OCI-LY7 (cell line): ENCODE measurements around the gene GPR42. TPM values are rescaled to one million over a fixed set of nuclear protein-coding genes. Genes with fewer than 3 reads are reported as not detected.

Source experiments
- BruUV-seq: library from RNA; stranded (reverse); fragments of 400-500 nt; replicated peaks from 2 replicates; lab custom pipeline; 2021; lab: Mats Ljungman, UMichigan
- CTCF ChIA-PET: fragments of 300-600 bp; sonication (Branson Sonifier 250); formaldehyde crosslinking; loops from one replicate; lab custom pipeline; 2022; ENCODE audit warnings: antibody characterized with exemption; ENCODE audit not compliant: unreplicated experiment; lab: Charles Lee
- POLR2A ChIA-PET: fragments of 300-600 bp; sonication (Branson Sonifier 250); formaldehyde crosslinking; loops from one replicate; lab custom pipeline; 2022; ENCODE audit warnings: antibody characterized with exemption; lab: Charles Lee
- DNase-seq: peaks from one replicate; pipeline ENCODE4 v3.0.0-alpha.2; 2015; ENCODE audit warnings: low spot score
- H2AFZ ChIP-seq: fragments of 200-600 bp; sonication (generic), shearing (Covaris generic); 2 replicates; pipeline ENCODE4 v1.6.1; 2014; ENCODE audit warnings: mild to moderate bottlenecking, antibody characterized with exemption, low read length, moderate library complexity
- H3K27ac ChIP-seq: fragments of 200-600 bp; sonication (generic); 2 replicates; pipeline ENCODE4 v1.5.1; 2014; ENCODE audit warnings: mixed run types, low read depth, mild to moderate bottlenecking, moderate library complexity, low read length, inconsistent platforms; ENCODE audit not compliant: poor library complexity, severe bottlenecking
- H3K36me3 ChIP-seq: fragments of 200-600 bp; sonication (generic); 2 replicates; pipeline ENCODE4 v1.6.1; 2014; ENCODE audit warnings: mild to moderate bottlenecking, antibody characterized with exemption, low read length, moderate library complexity, mixed read lengths; ENCODE audit not compliant: insufficient read depth
- H3K4me1 ChIP-seq: fragments of 200-600 bp; sonication (generic); 2 replicates; pipeline ENCODE4 v1.5.1; 2014; ENCODE audit warnings: mild to moderate bottlenecking, low read length; ENCODE audit not compliant: insufficient read depth, poor library complexity, severe bottlenecking
- H3K4me2 ChIP-seq: fragments of 200-600 bp; sonication (generic); 2 replicates; pipeline ENCODE4 v1.6.1; 2014; ENCODE audit warnings: mild to moderate bottlenecking, low read length
- H3K4me3 ChIP-seq: fragments of 200-600 bp; sonication (generic); 2 replicates; pipeline ENCODE4 v1.5.1; 2014; ENCODE audit warnings: mild to moderate bottlenecking, low read depth, low read length; ENCODE audit not compliant: poor library complexity, severe bottlenecking
- H3K79me2 ChIP-seq: fragments of 200-600 bp; sonication (generic); 2 replicates; pipeline ENCODE4 v1.6.1; 2016; ENCODE audit warnings: low read depth, mild to moderate bottlenecking, low read length, moderate library complexity, mixed read lengths; ENCODE audit not compliant: insufficient read depth
- H3K9me2 ChIP-seq: fragments of 200-600 bp; sonication (generic); 2 replicates; pipeline ENCODE4 v1.6.1; 2016; ENCODE audit warnings: mild to moderate bottlenecking, low read length, mixed read lengths; ENCODE audit not compliant: insufficient read depth
- H3K9me3 ChIP-seq: fragments of 200-600 bp; sonication (generic); 2 replicates; pipeline ENCODE4 v1.6.1; 2014; ENCODE audit warnings: mild to moderate bottlenecking, mixed run types, low read length, mixed read lengths
- H4K20me1 ChIP-seq: fragments of 200-600 bp; sonication (generic); 2 replicates; pipeline ENCODE4 v1.6.1; 2014; ENCODE audit warnings: mild to moderate bottlenecking, antibody characterized with exemption, low read length, moderate library complexity, mixed read lengths; ENCODE audit not compliant: insufficient read depth
- EZH2phosphoT487 ChIP-seq: fragments of 200-600 bp; sonication (generic); IDR thresholded peaks from 2 replicates; pipeline ENCODE4 v1.6.1; 2018; ENCODE audit warnings: low read depth, borderline replicate concordance, mild to moderate bottlenecking, mixed run types, antibody characterized with exemption, low read length, moderate library complexity, mixed read lengths
- intact Hi-C: fragments of 100-400 bp; cut with micrococcal nuclease; formaldehyde crosslinking; loops from one replicate; pipeline ENCODE4 v1.10.0; 2022; ENCODE audit not compliant: unreplicated experiment
- total RNA-seq, 2 experiments: library from RNA; depleted of rRNA in 1 of 2; stranded (reverse); fragments of >200 nt in 1 of 2; shearing (Covaris generic) in 1 of 2; gene quantifications; 2 replicates each; pipeline ENCODE4 v1.2.3, GENCODE V29; 2014 to 2022
- TF ChIP-seq, protein P1 (sequence below): fragments of 200-600 bp; sonication (generic); conservative IDR thresholded peaks from 2 replicates; pipeline ENCODE4 v1.5.1; 2014; ENCODE audit warnings: mild to moderate bottlenecking, antibody characterized with exemption, low read length, moderate library complexity, mixed read lengths

GPR42 gene
- total RNA-seq, 2 experiments from 2014 or later, result 0.06 TPM; not detected in 1

DNA sequence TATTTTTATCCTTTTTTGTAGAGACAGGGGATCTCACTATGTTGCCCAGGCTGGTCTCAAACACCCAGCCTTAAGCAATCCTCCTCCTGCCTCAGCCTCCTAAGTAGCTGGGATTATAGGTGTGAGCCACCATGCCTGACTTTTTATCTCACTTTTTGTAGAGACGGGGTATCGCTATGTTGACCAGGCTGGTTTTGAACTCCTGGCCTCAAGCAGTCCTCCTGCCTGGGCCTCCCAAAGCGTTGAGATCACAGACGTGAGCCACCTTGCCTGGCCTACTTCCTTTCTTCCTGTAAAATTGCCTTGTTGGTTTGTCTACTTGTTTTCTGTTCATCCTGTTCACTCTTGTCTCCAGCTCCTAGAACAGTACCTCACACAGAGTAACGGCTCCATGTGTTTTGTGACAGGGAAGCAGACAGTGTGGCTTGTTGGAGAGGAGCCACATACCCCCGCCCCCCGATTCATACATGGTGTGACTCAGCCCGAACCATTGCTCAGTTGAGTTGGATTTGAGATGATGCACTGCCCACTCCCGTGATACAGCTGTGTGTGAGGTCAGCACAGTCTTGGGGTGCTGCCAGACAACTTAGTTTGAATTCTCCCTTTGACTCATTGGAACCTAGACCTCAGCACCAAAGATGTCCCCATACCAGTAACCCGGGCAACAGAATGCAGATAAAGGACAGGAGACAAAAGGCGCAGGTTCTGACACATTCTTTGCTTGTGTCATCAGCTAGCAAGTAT is 34.2 kb downstream of the GPR42 start:
- H3K9me3 ChIP-seq, result no peaks in the 10 kb centered on the region
- H3K9me2 ChIP-seq, result no peaks in the 10 kb centered on the region
- H3K27ac ChIP-seq, result no peak overlapping the region
- ChIA-PET POLR2A (no interaction called here), CTCF (no interaction called here)
- no peak overlapping the region for H3K4me2 ChIP-seq
- intact Hi-C loops, result no loop called here
- no peak for DNase-seq
- H3K79me2 ChIP-seq, result no peaks in the 10 kb centered on the region
- H2AFZ ChIP-seq, result no peak overlapping the region
- BruUV-seq, result no TSS peak
- TF ChIP-seq, protein P1, sequence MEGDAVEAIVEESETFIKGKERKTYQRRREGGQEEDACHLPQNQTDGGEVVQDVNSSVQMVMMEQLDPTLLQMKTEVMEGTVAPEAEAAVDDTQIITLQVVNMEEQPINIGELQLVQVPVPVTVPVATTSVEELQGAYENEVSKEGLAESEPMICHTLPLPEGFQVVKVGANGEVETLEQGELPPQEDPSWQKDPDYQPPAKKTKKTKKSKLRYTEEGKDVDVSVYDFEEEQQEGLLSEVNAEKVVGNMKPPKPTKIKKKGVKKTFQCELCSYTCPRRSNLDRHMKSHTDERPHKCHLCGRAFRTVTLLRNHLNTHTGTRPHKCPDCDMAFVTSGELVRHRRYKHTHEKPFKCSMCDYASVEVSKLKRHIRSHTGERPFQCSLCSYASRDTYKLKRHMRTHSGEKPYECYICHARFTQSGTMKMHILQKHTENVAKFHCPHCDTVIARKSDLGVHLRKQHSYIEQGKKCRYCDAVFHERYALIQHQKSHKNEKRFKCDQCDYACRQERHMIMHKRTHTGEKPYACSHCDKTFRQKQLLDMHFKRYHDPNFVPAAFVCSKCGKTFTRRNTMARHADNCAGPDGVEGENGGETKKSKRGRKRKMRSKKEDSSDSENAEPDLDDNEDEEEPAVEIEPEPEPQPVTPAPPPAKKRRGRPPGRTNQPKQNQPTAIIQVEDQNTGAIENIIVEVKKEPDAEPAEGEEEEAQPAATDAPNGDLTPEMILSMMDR, result no peak
- TF ChIP-seq EZH2phosphoT487, result no peak
- H3K4me1 ChIP-seq, result no peaks in the 10 kb centered on the region
- H3K4me3 ChIP-seq, result no peak overlapping the region
- no peaks in the 10 kb centered on the region for H3K36me3 ChIP-seq
- no peaks in the 10 kb centered on the region for H4K20me1 ChIP-seq

DNA sequence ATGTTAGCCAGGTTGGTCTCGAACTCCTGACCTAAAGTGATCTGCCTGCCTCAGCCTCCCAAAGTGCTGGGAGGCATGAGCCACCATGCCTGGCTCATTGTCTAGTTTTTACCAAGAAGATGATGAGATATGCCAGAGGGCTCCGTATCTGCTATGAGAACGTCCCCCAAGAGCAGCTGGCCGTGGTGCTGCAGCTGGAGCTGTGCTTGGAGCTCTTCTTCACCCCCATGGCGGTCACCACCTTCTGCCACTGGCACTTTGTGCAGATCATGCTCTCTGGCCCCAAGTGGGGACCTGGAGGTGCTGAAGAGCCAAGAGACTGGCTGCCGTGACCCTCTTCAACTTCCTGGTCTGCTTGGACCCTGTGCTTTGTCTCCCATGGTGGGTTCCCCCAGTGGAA is 36.8 kb downstream of the GPR42 start:
- H3K27ac ChIP-seq, result no peak overlapping the region
- no TSS peak for BruUV-seq

More for the DNA sequence above, 36.8 kb downstream of the GPR42 start:
- Histone ChIP-seq H3K4me2 (no peak overlapping the region), H3K36me3 (no peaks in the 10 kb centered on the region), H3K4me1 (no peaks in the 10 kb centered on the region), H3K9me3 (no peaks in the 10 kb centered on the region), H3K9me2 (no peaks in the 10 kb centered on the region), H3K4me3 (no peak overlapping the region), H3K79me2 (no peaks in the 10 kb centered on the region), H2AFZ (no peak overlapping the region), H4K20me1 (no peaks in the 10 kb centered on the region)
- ChIA-PET CTCF (no interaction called here), POLR2A (no interaction called here)
- TF ChIP-seq, protein P1, result no peak
- no peak for TF ChIP-seq EZH2phosphoT487
- no peak for DNase-seq
- intact Hi-C loops, result no loop called here
